ENCODE data around the gene PKP3.
"Not testable (repeated sequence)": the region's sequence is repeated elsewhere in the genome, so short reads cannot be mapped to it uniquely, and the experiment has no call there.

The PKP3 gene

DNA sequence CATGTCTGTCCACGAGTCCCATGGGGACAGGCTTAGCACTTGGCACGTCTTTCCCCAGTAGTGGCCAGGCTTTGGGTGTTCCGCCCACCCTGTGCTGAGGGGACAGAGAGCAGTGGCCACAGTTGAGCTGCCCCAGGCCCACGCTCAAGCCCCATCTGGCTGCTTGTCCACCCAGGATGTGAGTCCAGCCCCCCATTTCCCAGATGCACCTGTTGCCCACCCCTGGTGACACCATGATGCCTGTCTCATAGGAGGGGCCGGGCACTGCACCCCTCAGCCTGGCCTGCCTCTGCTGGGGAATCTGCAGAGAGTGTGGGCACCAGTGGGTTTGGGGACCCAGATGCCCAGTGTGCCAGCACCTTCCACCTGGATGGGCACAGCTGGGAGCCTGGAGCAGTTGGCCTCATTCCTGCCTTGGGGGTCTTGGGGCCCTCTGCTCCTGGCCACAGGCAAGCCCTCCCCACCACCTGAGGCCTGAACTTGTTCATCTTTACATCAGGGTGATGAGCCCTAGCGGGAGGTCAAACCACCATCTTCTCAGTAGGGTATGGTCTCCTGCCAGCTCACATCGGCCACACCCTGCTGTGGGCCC is 15.1 kb downstream of the PKP3 start:
- DNase-seq (ENCODE audit: low read depth in 2 of 2), result no peak
- no peak overlapping the region for H3K4me3 ChIP-seq (replicated peaks in 1 of 2; ENCODE audit: low read depth in 2 of 2, low read length in 2 of 2)
- TF ChIP-seq, protein P1, sequence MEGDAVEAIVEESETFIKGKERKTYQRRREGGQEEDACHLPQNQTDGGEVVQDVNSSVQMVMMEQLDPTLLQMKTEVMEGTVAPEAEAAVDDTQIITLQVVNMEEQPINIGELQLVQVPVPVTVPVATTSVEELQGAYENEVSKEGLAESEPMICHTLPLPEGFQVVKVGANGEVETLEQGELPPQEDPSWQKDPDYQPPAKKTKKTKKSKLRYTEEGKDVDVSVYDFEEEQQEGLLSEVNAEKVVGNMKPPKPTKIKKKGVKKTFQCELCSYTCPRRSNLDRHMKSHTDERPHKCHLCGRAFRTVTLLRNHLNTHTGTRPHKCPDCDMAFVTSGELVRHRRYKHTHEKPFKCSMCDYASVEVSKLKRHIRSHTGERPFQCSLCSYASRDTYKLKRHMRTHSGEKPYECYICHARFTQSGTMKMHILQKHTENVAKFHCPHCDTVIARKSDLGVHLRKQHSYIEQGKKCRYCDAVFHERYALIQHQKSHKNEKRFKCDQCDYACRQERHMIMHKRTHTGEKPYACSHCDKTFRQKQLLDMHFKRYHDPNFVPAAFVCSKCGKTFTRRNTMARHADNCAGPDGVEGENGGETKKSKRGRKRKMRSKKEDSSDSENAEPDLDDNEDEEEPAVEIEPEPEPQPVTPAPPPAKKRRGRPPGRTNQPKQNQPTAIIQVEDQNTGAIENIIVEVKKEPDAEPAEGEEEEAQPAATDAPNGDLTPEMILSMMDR (IDR thresholded peaks at IDR 0.05; ENCODE audit: low read depth, low read length), result no peak

DNA sequence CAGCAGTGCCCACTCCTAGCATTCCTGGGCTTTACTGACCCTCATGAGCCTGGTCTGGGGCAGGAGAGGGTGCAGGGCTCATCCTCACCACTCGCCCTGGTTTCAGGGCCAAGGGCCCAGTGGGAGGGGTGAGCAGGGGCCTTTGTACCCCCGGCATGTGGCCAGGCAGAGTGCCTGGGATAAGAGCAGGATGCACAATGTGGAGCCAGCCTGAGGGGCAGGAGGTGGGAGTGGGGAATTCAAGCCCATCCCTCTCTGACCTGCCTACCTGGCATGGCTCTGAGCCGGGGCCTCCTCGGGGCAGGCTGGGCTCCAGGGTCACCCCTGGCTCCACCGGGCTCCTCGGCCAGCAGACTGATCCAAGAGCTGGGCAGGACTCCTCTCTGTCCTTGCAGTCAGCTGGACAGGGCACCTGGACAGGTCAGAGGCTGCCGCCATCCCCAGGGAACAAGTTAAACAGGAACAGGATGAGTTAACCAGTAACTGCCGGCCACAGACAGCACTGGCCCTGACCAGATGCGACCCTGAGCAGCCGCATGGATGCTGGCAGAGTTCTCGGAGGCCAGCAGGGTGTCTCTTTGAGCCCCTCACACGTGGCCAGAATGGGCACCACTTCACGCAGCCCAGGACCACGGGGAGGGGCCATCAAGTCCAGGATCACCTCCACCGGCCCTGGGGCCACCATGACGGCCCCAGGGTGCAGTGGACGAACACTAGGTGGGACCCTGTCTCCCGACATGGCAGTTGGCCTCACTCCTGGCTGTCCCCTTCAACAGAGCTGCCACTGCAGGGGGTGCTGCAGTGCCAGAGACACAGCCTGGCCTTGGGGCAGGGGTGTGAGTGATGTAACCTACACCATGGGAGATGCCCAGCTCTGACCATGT is 15.8 kb downstream of the PKP3 start:
- H3K4me3 ChIP-seq (replicated peaks in 1 of 2; ENCODE audit: low read depth in 2 of 2, low read length in 2 of 2), result no peak overlapping the region
- TF ChIP-seq, protein P1 (IDR thresholded peaks at IDR 0.05; ENCODE audit: low read depth, low read length), result no peak
- no peak for DNase-seq (ENCODE audit: low read depth in 2 of 2)

DNA sequence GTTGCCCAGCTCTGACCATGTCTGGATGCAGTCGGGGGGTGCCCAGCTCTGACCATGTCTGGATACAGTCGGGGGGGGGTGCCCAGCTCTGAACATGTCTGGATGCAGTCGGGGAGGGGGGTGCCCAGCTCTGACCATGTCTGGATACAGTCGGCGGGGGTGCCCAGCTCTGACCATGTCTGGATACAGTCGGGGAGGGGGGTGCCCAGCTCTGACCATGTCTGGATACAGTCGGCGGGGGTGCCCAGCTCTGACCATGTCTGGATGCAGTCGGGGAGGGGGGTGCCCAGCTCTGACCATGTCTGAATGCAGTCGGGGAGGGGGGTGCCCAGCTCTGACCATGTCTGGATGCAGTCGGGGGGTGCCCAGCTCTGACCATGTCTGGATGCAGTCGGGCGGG is 16.7 kb downstream of the PKP3 start:
- not testable (repeated sequence) for DNase-seq (ENCODE audit: low read depth in 2 of 2)

DNA sequence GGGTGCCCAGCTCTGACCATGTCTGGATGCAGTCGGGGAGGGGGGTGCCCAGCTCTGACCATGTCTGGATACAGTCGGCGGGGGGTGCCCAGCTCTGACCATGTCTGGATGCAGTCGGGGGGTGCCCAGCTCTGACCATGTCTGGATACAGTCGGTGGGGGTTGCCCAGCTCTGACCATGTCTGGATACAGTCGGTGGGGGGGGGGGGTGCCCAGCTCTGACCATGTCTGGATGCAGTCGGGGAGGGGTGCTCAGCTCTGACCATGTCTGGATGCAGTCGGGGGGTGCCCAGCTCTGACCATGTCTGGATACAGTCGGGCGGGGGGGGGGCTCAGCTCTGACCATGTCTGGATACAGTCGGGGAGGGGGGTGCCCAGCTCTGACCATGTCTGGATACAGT is 17.5 kb downstream of the PKP3 start:
- not testable (repeated sequence) for DNase-seq (ENCODE audit: low read depth in 2 of 2); H3K4me3 ChIP-seq (replicated peaks in 1 of 2; ENCODE audit: low read depth in 2 of 2, low read length in 2 of 2)

More for the DNA sequence above, 16.7 kb downstream of the PKP3 start:
- not testable (repeated sequence) for H3K4me3 ChIP-seq (replicated peaks in 1 of 2; ENCODE audit: low read depth in 2 of 2, low read length in 2 of 2)

DNA sequence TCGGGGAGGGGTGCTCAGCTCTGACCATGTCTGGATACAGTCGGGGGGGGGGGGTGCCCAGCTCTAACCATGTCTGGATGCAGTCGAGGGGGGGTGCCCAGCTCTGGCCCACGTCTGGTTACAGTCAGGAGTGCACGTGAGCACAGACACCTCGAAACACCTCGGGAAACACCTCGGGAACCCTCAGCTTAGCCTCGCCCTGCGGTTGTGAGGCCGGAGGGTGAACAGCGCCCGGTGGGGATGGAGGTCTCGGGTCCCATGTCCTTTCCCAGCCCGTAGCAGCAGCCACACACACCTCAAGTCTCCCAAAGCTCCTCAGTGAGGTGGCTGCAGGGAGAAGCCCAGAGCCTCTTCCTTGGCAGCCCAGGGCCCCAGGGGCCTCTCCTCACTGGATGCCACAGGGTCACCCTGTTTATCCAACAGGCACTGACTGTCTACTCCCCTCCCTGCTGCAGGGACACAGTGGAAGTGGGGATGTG is 18.7 kb downstream of the PKP3 start:
- H3K4me3 ChIP-seq (replicated peaks in 1 of 2; ENCODE audit: low read depth in 2 of 2, low read length in 2 of 2), result no peak overlapping the region
- TF ChIP-seq, protein P1 (IDR thresholded peaks at IDR 0.05; ENCODE audit: low read depth, low read length), result no peak
- no peak for DNase-seq (ENCODE audit: low read depth in 2 of 2)

DNA sequence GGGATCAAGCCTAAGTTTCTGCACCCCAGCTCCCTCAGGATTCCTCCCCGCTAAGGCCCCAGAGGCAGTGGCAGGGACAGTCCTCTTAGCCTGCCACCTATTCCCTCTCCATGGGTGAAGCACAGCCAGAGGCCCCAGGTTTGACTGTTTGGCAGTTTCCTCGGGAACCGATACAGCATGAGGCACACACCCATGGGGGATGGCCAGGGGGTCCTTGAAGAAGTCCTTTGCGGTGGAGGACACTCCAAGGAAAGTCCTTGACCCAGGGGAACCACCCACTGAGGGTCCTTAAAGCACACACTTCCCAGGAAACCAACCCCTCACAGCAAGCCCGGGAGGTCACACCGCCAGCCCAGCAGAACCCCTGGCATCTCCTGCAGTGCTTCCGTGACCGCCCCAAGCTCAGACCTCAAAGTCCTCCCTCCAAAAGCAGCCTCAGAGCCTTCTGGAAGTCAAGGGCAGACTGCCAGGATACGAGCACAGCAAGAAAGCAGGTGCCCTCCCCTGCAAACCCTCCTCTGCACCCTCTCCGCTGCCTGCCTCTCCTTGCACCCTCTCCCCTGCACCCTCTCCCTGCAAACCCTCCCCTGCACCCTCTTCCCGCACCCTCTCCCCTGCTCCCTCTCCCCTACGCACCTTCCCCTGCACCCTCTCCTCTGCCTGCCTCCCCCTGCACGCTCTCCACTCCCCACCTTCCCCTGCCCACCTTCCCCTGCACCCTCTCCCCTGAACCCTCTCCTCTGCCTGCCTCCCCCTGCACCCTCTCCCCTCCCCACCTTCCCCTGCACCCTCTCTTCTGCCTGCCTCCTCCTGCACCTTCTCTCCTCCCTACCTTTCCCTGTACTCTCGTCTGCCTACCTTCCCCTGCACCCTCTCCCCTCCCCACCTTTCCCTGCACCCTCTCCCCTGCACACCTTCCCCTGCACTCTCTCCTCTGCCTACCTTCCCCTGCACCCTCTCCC is 19.4 kb downstream of the PKP3 start:
- TF ChIP-seq, protein P1 (IDR thresholded peaks at IDR 0.05; ENCODE audit: low read depth, low read length), result no peak
- no peak overlapping the region for H3K4me3 ChIP-seq (replicated peaks in 1 of 2; ENCODE audit: low read depth in 2 of 2, low read length in 2 of 2)
- no peak for DNase-seq (ENCODE audit: low read depth in 2 of 2)

DNA sequence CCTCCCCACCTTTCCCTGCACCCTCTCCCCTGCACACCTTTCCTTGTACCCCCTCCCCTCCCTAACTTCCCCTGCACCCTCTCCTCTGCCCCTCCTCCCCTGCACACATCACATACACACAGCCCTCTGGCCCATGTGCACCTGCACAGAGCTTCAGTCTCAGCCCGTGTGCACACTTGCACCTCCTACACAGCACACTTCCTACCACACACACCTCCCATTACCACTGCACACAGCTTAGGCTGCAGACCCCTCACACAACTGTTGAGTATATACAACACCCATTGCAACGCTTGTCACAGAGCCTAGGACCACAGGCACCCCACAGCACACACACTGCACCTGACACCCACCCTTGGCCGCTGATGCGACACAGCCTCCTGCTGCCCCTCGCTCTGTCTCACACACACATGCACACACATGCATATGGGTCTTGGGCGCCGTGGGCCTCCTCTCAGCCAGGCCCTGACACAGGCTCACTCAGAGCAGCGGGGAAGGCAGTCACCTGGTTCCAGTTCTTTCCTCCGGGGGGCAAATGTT is 20.4 kb downstream of the PKP3 start:
- H3K4me3 ChIP-seq (replicated peaks in 1 of 2; ENCODE audit: low read depth in 2 of 2, low read length in 2 of 2), result peak overlapping the region in 1 of 2 donors; percentile 21
- no peak for DNase-seq (ENCODE audit: low read depth in 2 of 2)
- TF ChIP-seq, protein P1 (IDR thresholded peaks at IDR 0.05; ENCODE audit: low read depth, low read length), result no peak
